K562 (cell line): ENCODE results near the gene CDC25B. TPM values are rescaled to one million over a fixed set of nuclear protein-coding genes. Genes with fewer than 3 reads are reported as not detected.

Experiments used
- CREBBP ChIP-seq: IDR thresholded peaks from one replicate; pipeline ENCODE4 v1.6.1; 2012; ENCODE audit warnings: low read depth, mild to moderate bottlenecking, control low read depth, inconsistent platforms, low read length
- MAZ ChIP-seq, 2 experiments: fragments of 450-650 bp in 1 of 2; sonication (generic) in 1 of 2; formaldehyde crosslinking; IDR thresholded peaks in 1 of 2; conservative IDR thresholded peaks in 1 of 2; 2 replicates each; pipeline versions ENCODE4 v1.4.0 to v1.5.0; 2020; ENCODE audit warnings: mild to moderate bottlenecking in 1 of 2, missing genetic modification reagents in 1 of 2
- MNT ChIP-seq, 2 experiments: fragments of 450-650 bp; conservative IDR thresholded peaks; 2 replicates each; pipeline ENCODE4 v1.6.1; 2017; ENCODE audit warnings: mild to moderate bottlenecking in 2 of 2, moderate library complexity in 2 of 2
- MYNN ChIP-seq, 2 experiments: sonication (generic); formaldehyde crosslinking in 1 of 2; IDR thresholded peaks; 2 replicates each; pipeline versions ENCODE4 v1.5.0 to v1.6.1; 2016 to 2020; ENCODE audit warnings: antibody characterized with exemption in 1 of 2, missing genetic modification reagents in 1 of 2
- RCOR1 ChIP-seq, 2 experiments: IDR thresholded peaks; 2 replicates each; pipeline ENCODE4 v1.6.1; 2012; ENCODE audit warnings: low read depth in 2 of 2, low read length in 2 of 2, borderline replicate concordance in 1 of 2, improper control_type of control experiment in 1 of 2
- SFPQ ChIP-seq: fragments of 200-400 bp; formaldehyde crosslinking; IDR thresholded peaks from 2 replicates; pipeline ENCODE4 v1.6.1; 2017; ENCODE audit warnings: mild to moderate bottlenecking, low read depth, low read length, moderate library complexity
- TCF3 ChIP-seq: sonication (generic); formaldehyde crosslinking; IDR thresholded peaks from 2 replicates; pipeline ENCODE4 v1.4.0; 2020; ENCODE audit warnings: mild to moderate bottlenecking, missing genetic modification reagents
- THAP12 ChIP-seq: fragments of 250-450 bp; sonication (Bioruptor Pico); IDR thresholded peaks from 2 replicates; pipeline ENCODE4 v1.9.0; 2021; ENCODE audit warnings: mild to moderate bottlenecking, inconsistent platforms
- ZBTB11 ChIP-seq, 3 experiments: fragments of 200-800 bp in 1 of 3; fragments of 250-450 bp in 1 of 3; fragments of 450-650 bp in 1 of 3; sonication (Bioruptor Pico) in 1 of 3; sonication (Bioruptor generic) in 1 of 3; formaldehyde crosslinking in 1 of 3; IDR thresholded peaks; 2 replicates each; pipeline versions ENCODE4 v1.6.1 to v1.8.0; 2016 to 2022; ENCODE audit warnings: mild to moderate bottlenecking in 2 of 3, missing genetic modification characterization in 2 of 3, missing compliant biosample characterization in 1 of 3, moderate library complexity in 1 of 3
- ZBTB7A ChIP-seq: IDR thresholded peaks from 2 replicates; pipeline ENCODE4 v1.6.1; 2011; ENCODE audit warnings: low read depth, mild to moderate bottlenecking, low read length, moderate library complexity, borderline replicate concordance; ENCODE audit not compliant: control insufficient read depth
- polyA plus RNA-seq, 8 experiments: library from polyadenylated mRNA; depleted of rRNA in 4 of 8; stranded (reverse) in 5 of 8; unstranded in 3 of 8; fragments of >200 nt; fragmentation: Nextera tagmentation in 2 of 8; fragmentation: Illumina TruSeq in 1 of 8; extraction: Ambion mirVana in 2 of 8; extraction: Trizol in 1 of 8; gene quantifications; 2 replicates each; pipeline versions ENCODE4 v1.2.1 to v1.2.3, GENCODE V29; 2011 to 2014; ENCODE audit warnings: inconsistent platforms in 1 of 8, missing spikeins in 1 of 8
- total RNA-seq, 7 experiments: library from RNA; depleted of rRNA in 6 of 7; stranded (reverse); fragments of >200 nt in 6 of 7; fragmentation: Illumina TruSeq in 2 of 7; extraction: Trizol in 2 of 7; gene quantifications; 2 replicates each; pipeline versions ENCODE4 v1.2.1 to v1.2.3, GENCODE V29; 2011 to 2021; ENCODE audit warnings: low replicate concordance in 1 of 7

Gene CDC25B
- total and polyA plus RNA-seq, 9 of the 15 experiments (the other 6 are each of a cell fraction or from before 2014, with no cell fraction given) = 2.3 to 35.7 (median 9.5) TPM

GRCh38 chr20:3846740-3847428, 50.8 kb downstream of the CDC25B start, which contains the start of gene MAVS (continued):
- TF ChIP-seq MYNN (IDR thresholded peaks at IDR 0.05) = no peak
- no peak for TF ChIP-seq MYNN (CRISPR knock-in tag; IDR thresholded peaks at IDR 0.05)
- 0 out of 2 replicates have a peak, but pooled peaks have one; percentile 16 for TF ChIP-seq THAP12 (CRISPR knock-in tag)
- TF ChIP-seq CREBBP = no peak
- 0 out of 2 replicates have a peak, but pooled peaks have one; percentile 9 for TF ChIP-seq TCF3 (CRISPR knock-in tag)
- peak; percentile 67 to 78; a peak in 3 of 4 replicates for TF ChIP-seq MAZ (CRISPR knock-in tag; conservative IDR thresholded peaks at IDR 0.05 in 1 of 2, IDR thresholded peaks at IDR 0.05 in 1 of 2)
- peak; percentile 93 for TF ChIP-seq ZBTB7A
- TF ChIP-seq MNT (conservative IDR thresholded peaks at IDR 0.05) = peak; percentile 56 to 83
- TF ChIP-seq SFPQ = no peak
- peak in 1 of 3 experiments; percentile 39; a peak in 1 of 6 replicates for TF ChIP-seq ZBTB11 (CRISPR knock-in tag; IDR thresholded peaks at IDR 0.05)
- 0 out of 4 replicates have a peak, but pooled peaks of 1 of the 2 experiments have one; percentile 3 for TF ChIP-seq RCOR1 (IDR thresholded peaks at IDR 0.05; ENCODE audit: borderline replicate concordance in 1 of 2, low read depth in 2 of 2, low read length in 2 of 2)
